NCI-H2081 (cell line): Measurements from ENCODE around the gene FOXI2.

Experiments
- DNase-seq, 2 experiments: peaks; one replicate each; lab custom pipeline; 2025; lab: John Stamatoyannopoulos, UW

The FOXI2 gene

GRCh38 chr10:127743205-127743604 lies 6.2 kb downstream of the FOXI2 start:
- no peak for DNase-seq

GRCh38 chr10:127744956-127745355 lies 8.0 kb downstream of the FOXI2 start:
- no peak for DNase-seq

- DNase-seq = no peak
Observed at GRCh38 chr10:127745861-127746260, 8.9 kb downstream of the FOXI2 start.

DNA sequence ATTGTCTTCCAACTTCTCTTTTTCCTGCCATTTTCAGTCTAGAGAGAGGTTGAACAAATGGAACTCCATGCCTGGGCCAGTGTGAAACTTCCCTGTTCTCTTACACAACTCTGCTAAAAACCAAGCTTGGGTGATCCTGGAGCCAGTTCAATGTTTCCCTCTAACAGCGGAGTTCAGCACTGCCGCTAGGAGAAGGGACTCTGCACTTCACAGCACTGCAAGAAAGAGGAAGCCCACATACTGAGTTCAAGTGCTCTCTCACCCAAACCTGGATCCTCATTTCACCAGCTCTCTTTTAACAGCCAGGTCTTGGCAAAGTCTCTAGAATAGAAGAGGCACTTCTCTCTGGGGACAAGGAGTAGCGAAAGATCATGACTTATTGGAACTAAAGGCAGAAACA lies 18.8 kb downstream of the FOXI2 start:
- DNase-seq = no peak

- DNase-seq = no peak
Observed at GRCh38 chr10:127756264-127756663, 19.3 kb downstream of the FOXI2 start.

DNA sequence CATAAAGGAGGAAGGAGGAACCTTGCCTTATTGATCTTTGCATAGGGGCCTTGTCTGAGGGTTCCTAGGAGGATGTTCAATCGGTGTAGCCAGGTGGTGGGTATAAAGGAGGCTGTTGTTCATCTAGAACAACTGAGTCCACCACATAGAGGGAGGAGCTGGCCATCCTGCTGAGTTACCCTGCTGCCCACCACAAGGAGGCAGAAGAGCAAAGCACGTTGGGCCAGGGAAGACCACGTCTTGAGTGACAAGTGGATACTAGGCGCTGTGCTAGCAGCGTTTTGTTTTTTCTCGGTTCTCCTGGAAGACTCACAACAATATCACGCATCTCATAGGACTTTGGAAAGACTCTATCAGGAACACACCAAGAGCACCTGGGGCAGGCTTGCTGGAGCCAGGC lies 20.0 kb downstream of the FOXI2 start:
- no peak for DNase-seq

- no peak for DNase-seq
Observed at GRCh38 chr10:127759276-127759675, 22.3 kb downstream of the FOXI2 start.

DNA sequence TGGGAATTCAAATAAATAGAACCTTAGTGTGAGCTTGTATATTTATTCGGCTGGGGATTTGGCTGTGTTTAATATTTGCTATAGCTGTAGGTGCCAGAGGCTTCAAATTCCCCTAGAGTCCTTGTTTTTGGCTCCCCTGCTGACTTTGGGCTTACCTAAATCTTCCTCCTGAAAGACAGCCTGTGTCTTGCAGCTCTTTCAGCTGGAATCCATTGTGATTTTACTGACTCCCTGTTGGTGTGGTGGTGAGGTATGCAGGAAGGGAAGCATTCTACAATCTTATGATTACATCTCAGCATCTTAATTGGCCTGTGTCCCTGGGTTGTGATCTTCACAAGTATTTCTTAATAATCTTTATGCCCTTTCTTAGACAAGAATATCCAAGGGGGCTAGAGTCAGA lies 25.9 kb downstream of the FOXI2 start:
- no peak for DNase-seq

- no peak for DNase-seq
Observed at GRCh38 chr10:127774766-127775559, 38.0 kb downstream of the FOXI2 start.

- DNase-seq = no peak
Observed at GRCh38 chr10:127776816-127777215, 39.8 kb downstream of the FOXI2 start.

- DNase-seq = no peak
Observed at GRCh38 chr10:127781412-127781811, 44.4 kb downstream of the FOXI2 start.

- DNase-seq = no peak
Observed at GRCh38 chr10:127787873-127788272, 50.9 kb downstream of the FOXI2 start.

GRCh38 chr10:127790066-127790624 lies 53.2 kb downstream of the FOXI2 start:
- DNase-seq = no peak
